Common myeloid progenitor, CD34-positive (primary cell): Measurements from ENCODE around the gene TRIL.

Experiments
- CTCF ChIA-PET: fragments of 350-600 bp; sonication (Branson Sonifier 250); formaldehyde crosslinking; loops from one replicate; lab custom pipeline; 2021; ENCODE audit warnings: antibody characterized with exemption; lab: Charles Lee
- POLR2A ChIA-PET: fragments of 350-600 bp; sonication (Branson Sonifier 250); formaldehyde crosslinking; loops from one replicate; lab custom pipeline; 2021; ENCODE audit warnings: antibody characterized with exemption; lab: Charles Lee
- DNase-seq, 3 donors: peaks; one replicate each; pipeline versions ENCODE4 v3.0.0 to v3.0.0-alpha.2; 2013
- H3K27ac ChIP-seq, 2 experiments: 1 replicate in 1 of 2; 2 replicates in 1 of 2; pipeline ENCODE4 v1.7.0; 2013; ENCODE audit warnings: inconsistent platforms in 2 of 2, low read length in 2 of 2, mild to moderate bottlenecking in 2 of 2, low read depth in 1 of 2, moderate library complexity in 1 of 2; ENCODE audit not compliant: severe bottlenecking in 2 of 2, insufficient read depth in 1 of 2, poor library complexity in 1 of 2
- H3K27me3 ChIP-seq, 5 experiments: replicated peaks in 2 of 5; 1 replicate in 3 of 5; 2 replicates in 2 of 5; pipeline versions ENCODE4 v1.6.1 to v1.7.0; 2013; ENCODE audit warnings: low read length in 4 of 5, mild to moderate bottlenecking in 2 of 5, moderate library complexity in 2 of 5, inconsistent platforms in 1 of 5; ENCODE audit not compliant: insufficient read depth in 5 of 5, control insufficient read depth in 4 of 5
- H3K36me3 ChIP-seq, 4 experiments: 1 replicate in 2 of 4; 2 replicates in 2 of 4; pipeline versions ENCODE4 v1.6.1 to v1.7.0; 2013; ENCODE audit warnings: low read length in 3 of 4, control low read depth in 1 of 4, mild to moderate bottlenecking in 1 of 4; ENCODE audit not compliant: control insufficient read depth in 4 of 4, insufficient read depth in 4 of 4
- H3K4me1 ChIP-seq, 4 experiments: 1 replicate in 3 of 4; 2 replicates in 1 of 4; pipeline versions ENCODE4 v1.6.1 to v1.7.1; 2013; ENCODE audit warnings: low read length in 3 of 4, mild to moderate bottlenecking in 3 of 4, control low read depth in 1 of 4, inconsistent platforms in 1 of 4, moderate library complexity in 1 of 4; ENCODE audit not compliant: control insufficient read depth in 4 of 4, insufficient read depth in 4 of 4; ENCODE audit errors: control extremely low read depth in 1 of 4
- H3K4me3 ChIP-seq, 7 experiments: 1 replicate in 4 of 7; 2 replicates in 3 of 7; pipeline versions ENCODE4 v1.5.1 to v1.7.0; 2013; ENCODE audit warnings: mild to moderate bottlenecking in 7 of 7, low read length in 6 of 7, moderate library complexity in 6 of 7, inconsistent platforms in 2 of 7, low read depth in 2 of 7, control low read depth in 1 of 7; ENCODE audit not compliant: insufficient read depth in 4 of 7, control insufficient read depth in 1 of 7; ENCODE audit errors: extremely low read depth in 1 of 7
- H3K9me3 ChIP-seq, 5 experiments: 1 replicate in 4 of 5; 2 replicates in 1 of 5; pipeline versions ENCODE4 v1.6.1 to v1.7.1; 2013; ENCODE audit warnings: low read length in 4 of 5, mild to moderate bottlenecking in 2 of 5, inconsistent platforms in 1 of 5, low read depth in 1 of 5, moderate library complexity in 1 of 5; ENCODE audit not compliant: control insufficient read depth in 4 of 5, insufficient read depth in 2 of 5; ENCODE audit errors: control extremely low read depth in 1 of 5
- WGBS: methylation state at CpG from one replicate; pipeline ENCODE4 v1.1.5; 2013; ENCODE audit not compliant: insufficient coverage; 5-methylcytosine and 5-hydroxymethylcytosine counted together

Gene TRIL

DNA sequence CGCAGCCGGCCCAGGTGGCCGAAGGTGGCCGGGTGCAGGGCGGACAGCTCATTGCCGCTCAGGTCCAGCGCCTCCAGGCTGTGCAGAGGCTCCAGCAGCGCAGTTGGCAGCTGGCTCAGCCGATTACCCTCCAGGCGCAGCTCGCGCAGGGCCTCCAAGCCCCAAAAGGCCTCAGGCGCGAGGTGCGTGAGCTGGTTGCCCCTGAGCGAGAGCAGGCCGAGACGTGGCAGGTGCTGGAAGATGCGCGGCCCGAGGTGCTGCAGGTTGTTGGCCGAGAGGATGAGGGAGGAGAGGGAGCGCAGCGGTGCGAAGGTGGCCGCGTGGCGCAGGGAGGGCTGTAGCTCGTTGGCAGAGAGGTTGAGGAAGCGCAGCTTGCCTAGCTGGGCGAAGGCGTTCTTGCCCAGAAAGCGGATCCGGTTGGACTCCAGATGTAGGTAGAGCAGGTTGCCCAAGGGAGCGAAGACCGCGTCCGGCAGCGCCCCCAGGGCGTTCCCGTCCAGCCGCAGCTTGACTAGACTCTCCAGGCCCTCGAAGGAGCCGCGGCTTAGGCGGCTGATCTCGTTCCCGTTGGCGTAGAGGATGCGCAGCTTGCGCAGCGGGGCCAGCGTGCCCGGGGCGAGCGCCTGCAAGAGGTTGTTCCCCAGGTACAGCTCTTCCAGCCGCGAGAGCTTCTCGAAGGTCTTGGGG, 923 bp downstream of the TRIL start:
- peak; percentile 19 to 64 (median 56) for DNase-seq
- CTCF ChIA-PET: interaction anchor here (0.8 to 8.4 kb wide), 28 partner anchors 10 to 452 kb away, joined by 3 to 97 read pairs (median 4); no protein-coding TSS in a partner anchor
- no peaks in the 10 kb centered on the region for H3K9me3 ChIP-seq
- peaks cover 0 to 83% (median 29%) of the 10 kb centered on the region in 5 experiments for H3K27me3 ChIP-seq
- no peaks in the 10 kb centered on the region for H3K36me3 ChIP-seq
- no peak overlapping the region for H3K27ac ChIP-seq
- POLR2A ChIA-PET: interaction anchor here (1.0 to 1.1 kb wide), 2 partner anchors 30 to 130 kb away, joined by 3 to 5 read pairs; no protein-coding TSS in a partner anchor
- peak overlapping the region in 6 of 7 experiments; percentile 39 to 74 (median 58) for H3K4me3 ChIP-seq
- 4% methylated on average over 57 of the region's 59 CpGs for WGBS
- peaks cover 3 to 46% (median 43%) of the 10 kb centered on the region in 4 experiments for H3K4me1 ChIP-seq

DNA sequence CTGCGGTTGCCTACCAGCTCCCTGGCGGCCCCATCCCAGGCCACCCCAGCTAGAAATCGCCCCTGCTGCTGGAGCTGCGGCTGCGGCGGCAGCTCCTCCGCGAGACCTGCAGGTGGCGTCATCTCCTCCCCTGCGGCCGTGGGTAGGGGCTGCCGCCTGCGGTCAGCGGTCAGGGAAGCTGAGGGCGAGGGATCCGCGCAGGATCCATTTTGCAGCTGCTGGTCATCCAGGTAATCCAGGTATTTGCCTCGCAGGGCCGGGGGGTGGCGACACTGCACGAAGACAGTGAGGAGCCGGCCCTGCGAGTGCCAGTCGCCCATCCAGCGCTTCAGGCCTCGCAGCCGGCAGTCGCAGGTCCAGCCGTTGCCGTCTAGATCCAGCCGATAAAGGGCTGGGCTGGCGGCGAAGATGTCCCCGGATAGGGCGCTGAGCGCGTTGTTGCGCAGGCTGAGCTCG, 1.5 kb downstream of the TRIL start:
- peak overlapping the region; percentile 6 to 74 (median 51) for H3K4me3 ChIP-seq
- H3K27ac ChIP-seq: no peak overlapping the region
- POLR2A ChIA-PET: interaction anchor here (1.0 to 1.1 kb wide), 2 partner anchors 30 to 131 kb away, joined by 3 to 5 read pairs; no protein-coding TSS in a partner anchor
- H3K9me3 ChIP-seq: no peaks in the 10 kb centered on the region
- CTCF ChIA-PET: interaction anchor here (0.8 to 8.4 kb wide), 28 partner anchors 11 to 452 kb away, joined by 3 to 97 read pairs (median 4); no protein-coding TSS in a partner anchor
- peaks cover 0 to 82% (median 29%) of the 10 kb centered on the region in 5 experiments for H3K27me3 ChIP-seq
- peak; percentile 36 to 72 (median 62) for DNase-seq
- H3K4me1 ChIP-seq: peaks cover 3 to 46% (median 43%) of the 10 kb centered on the region in 4 experiments
- H3K36me3 ChIP-seq: no peaks in the 10 kb centered on the region
- 1% methylated on average over 37 of the region's 39 CpGs for WGBS

DNA sequence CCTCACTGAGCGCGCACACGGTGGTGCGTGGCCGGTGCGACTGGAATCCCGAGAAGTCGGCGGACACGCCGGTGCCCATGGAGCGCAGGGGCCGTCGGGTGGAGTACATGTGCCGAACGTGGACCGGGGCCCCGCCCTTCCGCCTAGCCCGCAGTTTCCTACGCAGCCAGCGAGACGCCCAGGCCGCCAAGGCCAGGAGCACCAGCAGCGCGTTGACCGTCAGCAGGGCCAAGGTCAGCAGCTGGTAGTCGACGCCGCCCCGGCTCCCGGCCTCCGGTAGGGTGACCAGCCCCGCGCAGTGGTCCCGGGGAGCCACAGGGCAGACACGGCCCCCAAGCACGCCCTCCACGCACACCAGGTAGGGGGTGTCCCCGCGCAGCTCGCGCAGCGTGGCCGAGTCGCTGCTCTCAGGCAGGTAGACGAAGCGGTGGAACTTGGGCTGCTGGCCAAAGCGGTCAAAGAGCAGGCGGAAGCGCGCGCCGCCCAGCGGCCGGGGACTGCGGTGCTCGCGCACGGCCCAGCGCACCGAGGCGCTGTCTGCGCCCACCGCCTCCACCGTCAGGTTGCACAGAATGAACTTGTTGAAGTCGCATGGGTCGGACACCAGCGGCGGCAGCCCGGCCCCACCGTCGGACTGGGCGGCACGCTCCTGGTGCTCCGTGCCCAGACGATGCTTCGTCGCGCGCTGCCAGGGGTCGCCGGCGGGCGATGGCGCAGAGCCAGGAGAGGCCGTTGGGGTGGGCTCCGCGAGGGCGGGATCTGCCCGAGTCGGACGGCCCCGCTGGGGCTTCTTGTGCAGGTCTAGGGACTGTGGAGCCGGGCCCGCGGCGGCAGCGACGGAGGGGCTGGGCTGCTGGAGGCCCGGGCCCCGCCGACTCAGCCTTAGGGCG, 2.2 kb downstream of the TRIL start:
- Histone ChIP-seq H3K36me3 (no peaks in the 10 kb centered on the region), H3K4me1 (peaks cover 3 to 46% (median 43%) of the 10 kb centered on the region in 4 experiments), H3K27me3 (peaks cover 0 to 76% (median 29%) of the 10 kb centered on the region in 5 experiments), H3K9me3 (no peaks in the 10 kb centered on the region), H3K27ac (no peak overlapping the region), H3K4me3 (peak overlapping the region; percentile 6 to 74 (median 51))
- ChIA-PET POLR2A (interaction anchor here (1.0 to 1.1 kb wide), 2 partner anchors 29 to 131 kb away, joined by 3 to 5 read pairs; no protein-coding TSS in a partner anchor), CTCF (interaction anchor here (1.0 to 8.4 kb wide), 21 partner anchors 12 to 453 kb away, joined by 3 to 97 read pairs (median 6); no protein-coding TSS in a partner anchor)
- peak; percentile 40 to 73 (median 68) for DNase-seq
- under 1% methylated on average over 82 of the region's 104 CpGs for WGBS

DNA sequence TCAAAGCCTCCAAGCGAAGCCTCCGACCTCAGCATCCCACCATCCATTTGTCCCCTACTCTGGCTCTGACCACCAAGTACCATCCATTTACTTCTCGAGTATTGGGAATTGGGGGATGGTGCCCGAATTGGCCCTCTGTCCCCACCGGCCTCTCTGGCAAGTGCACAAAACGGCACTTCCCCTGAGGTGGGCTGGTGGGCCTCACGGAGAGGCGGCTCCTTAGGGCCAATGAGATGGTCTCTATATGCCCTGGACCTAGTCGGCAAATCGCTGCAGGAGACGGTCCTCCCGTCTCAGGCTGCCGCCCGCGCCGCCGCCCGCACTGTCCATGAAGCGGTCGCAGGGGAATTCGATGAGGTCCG, 2.8 kb downstream of the TRIL start:
- Histone ChIP-seq H3K36me3 (no peaks in the 10 kb centered on the region), H3K4me1 (peaks cover 3 to 46% (median 43%) of the 10 kb centered on the region in 4 experiments), H3K27ac (no peak overlapping the region), H3K9me3 (no peaks in the 10 kb centered on the region), H3K27me3 (peaks cover 0 to 70% (median 29%) of the 10 kb centered on the region in 5 experiments), H3K4me3 (peak overlapping the region in 5 of 7 experiments; percentile 39 to 74 (median 64))
- ChIA-PET POLR2A (no interaction called here), CTCF (interaction anchor here (1.3 to 8.4 kb wide), 8 partner anchors 12 to 454 kb away, joined by 5 to 97 read pairs (median 12); no protein-coding TSS in a partner anchor)
- 19% methylated on average over 22 of the region's 22 CpGs for WGBS
- no peak for DNase-seq

DNA sequence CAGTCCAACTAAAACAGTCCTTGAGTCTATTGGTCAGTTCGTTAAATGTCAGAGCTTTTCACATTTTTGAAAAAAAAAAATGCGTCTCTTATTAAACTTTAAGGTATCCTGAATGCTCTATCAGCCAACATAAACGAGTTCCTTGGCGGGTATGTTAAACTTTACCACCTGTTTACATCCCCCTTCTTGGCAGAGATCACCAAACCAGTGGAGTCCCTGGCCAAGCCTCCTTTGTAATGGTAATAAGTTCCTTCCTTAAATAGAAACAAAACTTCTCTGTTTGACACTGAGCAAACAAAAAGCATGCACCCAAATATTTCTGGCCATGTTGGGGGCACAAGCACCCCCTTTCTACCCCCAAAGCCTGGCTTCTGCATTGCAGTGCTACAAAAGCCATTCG, 3.2 kb downstream of the TRIL start:
- ChIA-PET CTCF (interaction anchor here (5.0 to 8.4 kb wide), 2 partner anchors 12 to 30 kb away, joined by 46 to 97 read pairs; no protein-coding TSS in a partner anchor), POLR2A (no interaction called here)
- peaks cover 0 to 67% (median 29%) of the 10 kb centered on the region in 5 experiments for H3K27me3 ChIP-seq
- DNase-seq: peak in 2 of 3 donors; percentile 6 to 9
- no peak overlapping the region for H3K4me3 ChIP-seq
- no peak overlapping the region for H3K27ac ChIP-seq
- peaks cover 3 to 46% (median 43%) of the 10 kb centered on the region in 4 experiments for H3K4me1 ChIP-seq
- no peaks in the 10 kb centered on the region for H3K36me3 ChIP-seq
- no peaks in the 10 kb centered on the region for H3K9me3 ChIP-seq
- 77% methylated on average over 5 of the region's 5 CpGs for WGBS

DNA sequence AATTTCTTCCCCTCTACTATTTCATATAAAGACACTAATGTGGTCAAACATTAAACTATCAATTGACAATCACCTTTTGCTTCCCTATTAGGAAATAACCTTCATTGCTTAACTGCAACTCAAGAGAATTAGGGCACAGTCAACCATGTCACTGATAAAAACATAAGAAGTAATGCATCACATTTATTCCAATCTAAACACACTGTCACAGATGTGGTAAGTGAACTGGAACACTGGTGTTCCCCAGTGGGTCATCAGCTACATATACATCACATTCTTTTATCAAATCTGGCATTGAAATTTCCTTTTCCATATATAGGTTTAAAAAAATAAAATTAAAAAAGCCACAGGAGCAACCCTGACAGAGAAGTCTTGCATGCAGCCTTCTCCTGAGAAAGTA, 3.7 kb downstream of the TRIL start:
- Histone ChIP-seq H3K27me3 (peaks cover 0 to 65% (median 26%) of the 10 kb centered on the region in 5 experiments), H3K4me3 (no peak overlapping the region)

More for the DNA sequence above, 3.7 kb downstream of the TRIL start:
- H3K4me1 ChIP-seq: peaks cover 3 to 46% (median 43%) of the 10 kb centered on the region in 4 experiments
- H3K9me3 ChIP-seq: no peaks in the 10 kb centered on the region
- no peak overlapping the region for H3K27ac ChIP-seq
- POLR2A ChIA-PET: no interaction called here
- CTCF ChIA-PET: interaction anchor here (1.4 to 8.4 kb wide), 3 partner anchors 11 to 147 kb away, joined by 3 to 97 read pairs (median 46); no protein-coding TSS in a partner anchor
- no peak for DNase-seq
- no peaks in the 10 kb centered on the region for H3K36me3 ChIP-seq
